PC-9 (cell line): ENCODE results near the gene TRIP10.

ENCODE experiments used
- CTCF ChIP-seq: fragments of 200-600 bp; sonication (generic); conservative IDR thresholded peaks from 2 replicates; pipeline ENCODE4 v1.6.1; 2017; ENCODE audit warnings: mixed run types, antibody characterized with exemption, mild to moderate bottlenecking, moderate library complexity
- EZH2 ChIP-seq: fragments of 200-600 bp; sonication (generic); IDR thresholded peaks from 2 replicates; pipeline ENCODE4 v1.8.0; 2017; ENCODE audit warnings: antibody characterized with exemption, low read depth

GRCh38 chr19:6719992-6720368, 19.5 kb upstream of the TRIP10 start:
- TF ChIP-seq CTCF (no peak), EZH2 (no peak)
